B cell (primary cell): ENCODE data around the gene CCM2. TPM values are rescaled to one million over a fixed set of nuclear protein-coding genes. Genes with fewer than 3 reads are reported as not detected.

Experiments used
- ATAC-seq: fragments of 200-7000 bp; cut with Tn5 transposase; one replicate; pipeline ENCODE4 v1.10.0; 2021; ENCODE audit warnings: low read depth, mild to moderate bottlenecking, moderate number of reproducible peaks, moderate library complexity
- CTCF ChIA-PET: fragments of 350-600 bp; sonication (Branson Sonifier 250); formaldehyde crosslinking; loops from one replicate; lab custom pipeline; 2021; ENCODE audit warnings: antibody characterized with exemption, inconsistent platforms; lab: Charles Lee
- POLR2A ChIA-PET: fragments of 350-600 bp; sonication (Branson Sonifier 250); formaldehyde crosslinking; loops from one replicate; lab custom pipeline; 2021; ENCODE audit warnings: antibody characterized with exemption; lab: Charles Lee
- DNase-seq: peaks from one replicate; pipeline ENCODE4 v3.0.0; 2013
- H2AFZ ChIP-seq: 2 replicates; pipeline ENCODE4 v1.6.1; 2012; ENCODE audit warnings: mild to moderate bottlenecking, low read depth, low read length; ENCODE audit not compliant: insufficient read depth, poor library complexity, severe bottlenecking
- H3K27ac ChIP-seq, 2 donors: 1 replicate in 1 of 2; 2 replicates in 1 of 2; pipeline ENCODE4 v1.5.1; 2012 to 2013; ENCODE audit warnings: low read length in 2 of 2, mild to moderate bottlenecking in 2 of 2, moderate library complexity in 1 of 2
- H3K27me3 ChIP-seq, 4 experiments: fragments of 200-600 bp in 1 of 4; sonication (generic) in 1 of 4; replicated peaks in 1 of 4; 1 replicate in 2 of 4; 2 replicates in 2 of 4; pipeline versions ENCODE4 v1.6.1 to v1.7.0; 2013 to 2016; ENCODE audit warnings: low read length in 3 of 4, mild to moderate bottlenecking in 2 of 4, mixed read lengths in 1 of 4, moderate library complexity in 1 of 4; ENCODE audit not compliant: insufficient read depth in 4 of 4, control insufficient read depth in 3 of 4; ENCODE audit errors: control extremely low read depth in 1 of 4
- H3K36me3 ChIP-seq, 2 experiments: replicated peaks in 1 of 2; 1 replicate in 1 of 2; 2 replicates in 1 of 2; pipeline versions ENCODE4 v1.6.1 to v1.7.1; 2013; ENCODE audit warnings: low read length in 1 of 2; ENCODE audit not compliant: insufficient read depth in 2 of 2, control insufficient read depth in 1 of 2; ENCODE audit errors: control extremely low read depth in 1 of 2, extremely low read depth in 1 of 2
- H3K4me1 ChIP-seq, 2 donors: fragments of 200-600 bp in 1 of 2; sonication (generic) in 1 of 2; 1 replicate in 1 of 2; 2 replicates in 1 of 2; pipeline versions ENCODE4 v1.5.1 to v1.6.1; 2013 to 2017; ENCODE audit warnings: low read length in 2 of 2; ENCODE audit not compliant: control insufficient read depth in 2 of 2, insufficient read depth in 2 of 2
- H3K4me2 ChIP-seq: replicated peaks from 2 replicates; pipeline ENCODE3; 2012; ENCODE audit warnings: mild to moderate bottlenecking, low read depth, low read length; ENCODE audit not compliant: poor library complexity, severe bottlenecking
- H3K4me3 ChIP-seq, 5 experiments: fragments of 200-600 bp in 1 of 5; sonication (generic) in 1 of 5; 1 replicate in 3 of 5; 2 replicates in 2 of 5; pipeline versions ENCODE4 v1.5.1 to v1.7.0; 2011 to 2016; ENCODE audit warnings: low read length in 4 of 5, mild to moderate bottlenecking in 4 of 5, low read depth in 2 of 5, control low read depth in 1 of 5, moderate library complexity in 1 of 5; ENCODE audit not compliant: insufficient read depth in 1 of 5; ENCODE audit errors: control extremely low read depth in 1 of 5, extremely low read depth in 1 of 5
- H3K79me2 ChIP-seq: fragments of 200-600 bp; sonication (generic); one replicate; pipeline ENCODE4 v1.6.0; 2016; ENCODE audit warnings: low read length; ENCODE audit not compliant: control insufficient read depth, insufficient read depth
- H3K9ac ChIP-seq: fragments of 200-600 bp; sonication (generic); 2 replicates; pipeline ENCODE4 v1.6.1; 2017; ENCODE audit warnings: mild to moderate bottlenecking, low read length, moderate library complexity
- H3K9me3 ChIP-seq, 3 donors: one replicate each; pipeline versions ENCODE4 v1.6.1 to v1.7.1; 2013; ENCODE audit warnings: low read length in 2 of 3; ENCODE audit not compliant: control insufficient read depth in 2 of 3, insufficient read depth in 1 of 3; ENCODE audit errors: control extremely low read depth in 1 of 3
- H4K20me1 ChIP-seq: 2 replicates; pipeline ENCODE4 v1.6.0; 2012; ENCODE audit warnings: mild to moderate bottlenecking, low read length; ENCODE audit not compliant: insufficient read depth, control insufficient read depth, poor library complexity, severe bottlenecking
- H3K27ac Mint-ChIP-seq: one replicate; pipeline ENCODE4 v1.8.0; 2021; ENCODE audit warnings: mixed read lengths
- H3K27me3 Mint-ChIP-seq: one replicate; pipeline ENCODE4 v1.8.0; 2021; ENCODE audit warnings: mixed read lengths
- H3K4me1 Mint-ChIP-seq: one replicate; pipeline ENCODE4 v1.8.0; 2021; ENCODE audit warnings: mixed read lengths
- H3K4me3 Mint-ChIP-seq: one replicate; pipeline ENCODE4 v1.8.0; 2021; ENCODE audit warnings: mixed read lengths
- H3K9me3 Mint-ChIP-seq: one replicate; pipeline ENCODE4 v1.8.0; 2022; ENCODE audit warnings: mixed read lengths; ENCODE audit not compliant: insufficient read depth
- CTCF ChIP-seq: fragments of 200-600 bp; IDR thresholded peaks from one replicate; pipeline ENCODE4 v1.8.0; 2022; ENCODE audit warnings: antibody characterized with exemption, mild to moderate bottlenecking
- EZH2 ChIP-seq: IDR thresholded peaks from 2 replicates; pipeline ENCODE4 v1.6.1; 2012; ENCODE audit warnings: borderline replicate concordance, low read depth, mild to moderate bottlenecking, moderate library complexity, low read length; ENCODE audit not compliant: insufficient read depth, poor library complexity, severe bottlenecking
- WGBS: methylation state at CpG from one replicate; pipeline ENCODE4 v1.1.5; 2013; ENCODE audit warnings: missing lambda C conversion rate; ENCODE audit not compliant: insufficient coverage; 5-methylcytosine and 5-hydroxymethylcytosine counted together
- intact Hi-C: fragments of 100-400 bp; cut with micrococcal nuclease; formaldehyde crosslinking; loops from one replicate; pipeline ENCODE4 v1.10.0; 2022
- polyA plus RNA-seq: library from polyadenylated mRNA; depleted of rRNA; stranded (reverse); fragments of >200 nt; gene quantifications from 2 replicates; pipeline ENCODE4 v1.2.3, GENCODE V29; 2012
- total RNA-seq, 2 donors: library from RNA; stranded (reverse); fragments of 120-200 nt in 1 of 2; gene quantifications; 1 replicate in 1 of 2; 2 replicates in 1 of 2; pipeline versions ENCODE4 v1.2.3 to v1.2.4, GENCODE V29; 2013 to 2022

CCM2 gene
- total and polyA plus RNA-seq, 2 donors (not counting 1 experiment from before 2014, with no cell fraction given), result 150 to 201 TPM

- CTCF ChIA-PET, result interaction anchor here (1.0 to 3.1 kb wide), 6 partner anchors 8 to 415 kb away, joined by 3 to 10 read pairs (median 4); no protein-coding TSS in a partner anchor
- peak overlapping the region; percentile 91 for H3K9ac ChIP-seq
- H2AFZ ChIP-seq, result peak overlapping the region; percentile 19
Observed at GRCh38 chr7:44980393-44981034, 19.5 kb upstream of the CCM2 start.

More at GRCh38 chr7:44980393-44981034, 19.5 kb upstream of the CCM2 start:
- H3K4me3 ChIP-seq, result peak overlapping the region in 2 of 5 experiments; percentile 1 to 90
- no peaks in the 10 kb centered on the region for H3K9me3 Mint-ChIP-seq
- H4K20me1 ChIP-seq, result peaks cover 18% of the 10 kb centered on the region
- H3K27me3 ChIP-seq, result no peaks in the 10 kb centered on the region
- H3K4me2 ChIP-seq, result peak overlapping the region; percentile 93
- peak overlapping the region; percentile 97 for H3K4me3 Mint-ChIP-seq
- no peak for TF ChIP-seq EZH2
- no peak for TF ChIP-seq CTCF
- no peaks in the 10 kb centered on the region for H3K27me3 Mint-ChIP-seq
- 32% methylated on average over 2 of the region's 8 CpGs for WGBS
- peaks cover 53 to 75% of the 10 kb centered on the region in 2 donors for H3K4me1 ChIP-seq
- peaks cover 86% of the 10 kb centered on the region for H3K4me1 Mint-ChIP-seq
- peak overlapping the region; percentile 98 for H3K27ac Mint-ChIP-seq
- peak overlapping the region; percentile 79 to 93 for H3K27ac ChIP-seq
- DNase-seq (peak; percentile 88), ATAC-seq (peak; percentile 46)
- H3K79me2 ChIP-seq, result peaks cover 42% of the 10 kb centered on the region
- POLR2A ChIA-PET, result interaction anchor here (0.7 to 3.0 kb wide), 6 partner anchors 10 to 132 kb away, joined by 3 to 12 read pairs (median 5); partner anchors contain the start of genes CCM2, H2AZ2 and TBRG4
- H3K36me3 ChIP-seq, result peaks cover 0 to 57% of the 10 kb centered on the region in 2 experiments
- intact Hi-C loops, result loop anchor here (1.0 kb wide), 1 partner anchor 47 kb away; no protein-coding TSS in a partner anchor
- no peaks in the 10 kb centered on the region for H3K9me3 ChIP-seq
